Measurements from ENCODE around the gene BORCS8. TPM values are rescaled to one million over a fixed set of nuclear protein-coding genes. Genes with fewer than 3 reads are reported as not detected.

The BORCS8 gene
- total RNA-seq, 1 donor from 2014 or later: 4.2 TPM

- no peak overlapping the region for H3K9ac ChIP-seq (ENCODE audit: low read depth in 1 of 3, low read length in 3 of 3)
- peaks cover 12 to 21% (median 15%) of the 10 kb centered on the region in 3 donors for H3K36me3 ChIP-seq (ENCODE audit: control insufficient read depth in 3 of 3, insufficient read depth in 3 of 3, low read length in 3 of 3)
- H3K27me3 ChIP-seq (ENCODE audit: control insufficient read depth in 3 of 3, insufficient read depth in 3 of 3, low read length in 3 of 3): no peaks in the 10 kb centered on the region
- no peak overlapping the region for H3K27ac ChIP-seq (ENCODE audit: low read depth, low read length)
- H3K9me3 ChIP-seq (ENCODE audit: control insufficient read depth in 3 of 3, low read length in 3 of 3): peaks cover 0 to 7% (median 5%) of the 10 kb centered on the region in 3 donors
- no peak overlapping the region for H3K4me3 ChIP-seq (ENCODE audit: low read length in 3 of 3)
- H3K4me1 ChIP-seq (ENCODE audit: control insufficient read depth in 3 of 3, insufficient read depth in 3 of 3, low read length in 3 of 3): peaks cover 9 to 14% (median 10%) of the 10 kb centered on the region in 3 donors
Observed at GRCh38 chr19:19131989-19132388, 60.0 kb downstream of the BORCS8 start.

Small RNA genes lying within 50 kb of the gene (small RNA-seq; reads per million reads assigned to genes)
- not detected for gene RNU6-1028P

Other genes starting within 250 kb of the BORCS8 start
- 19.8 TPM for gene SUGP2, start 158.6 kb downstream of the BORCS8 start, total RNA-seq
- gene ARMC6, start 158.5 kb downstream of the BORCS8 start, total RNA-seq: 27.1 TPM
- 7.8 TPM for gene SLC25A42, start 128.2 kb downstream of the BORCS8 start, total RNA-seq
- gene TMEM161A, start 53.7 kb downstream of the BORCS8 start, total RNA-seq: 11.0 TPM
- gene MEF2B, start 21.9 kb downstream of the BORCS8 start, total RNA-seq: not detected
- 56.9 TPM for gene RFXANK, start 106 bp upstream of the BORCS8 start, total RNA-seq
- gene NR2C2AP, start 11.3 kb upstream of the BORCS8 start, total RNA-seq: 7.3 TPM
- not detected for gene NCAN, start 19.8 kb upstream of the BORCS8 start, total RNA-seq
- gene TM6SF2, start 81.1 kb upstream of the BORCS8 start, total RNA-seq: 1.6 TPM
- 13.6 TPM for gene SUGP1, start 128.4 kb upstream of the BORCS8 start, total RNA-seq
- gene MAU2, start 128.7 kb upstream of the BORCS8 start, total RNA-seq: 20.9 TPM
- gene GATAD2A, start 213.5 kb upstream of the BORCS8 start, total RNA-seq: 19.8 TPM

All from skeletal muscle tissue (tissue), 5 donors.